Nucleus accumbens (tissue), 56 donors: Measurements from ENCODE around the gene GAP43.

ENCODE experiments used
- DNase-seq, 56 donors: peaks; one replicate each; lab custom pipeline; 2025; lab: John Stamatoyannopoulos, UW

GAP43 gene

DNA sequence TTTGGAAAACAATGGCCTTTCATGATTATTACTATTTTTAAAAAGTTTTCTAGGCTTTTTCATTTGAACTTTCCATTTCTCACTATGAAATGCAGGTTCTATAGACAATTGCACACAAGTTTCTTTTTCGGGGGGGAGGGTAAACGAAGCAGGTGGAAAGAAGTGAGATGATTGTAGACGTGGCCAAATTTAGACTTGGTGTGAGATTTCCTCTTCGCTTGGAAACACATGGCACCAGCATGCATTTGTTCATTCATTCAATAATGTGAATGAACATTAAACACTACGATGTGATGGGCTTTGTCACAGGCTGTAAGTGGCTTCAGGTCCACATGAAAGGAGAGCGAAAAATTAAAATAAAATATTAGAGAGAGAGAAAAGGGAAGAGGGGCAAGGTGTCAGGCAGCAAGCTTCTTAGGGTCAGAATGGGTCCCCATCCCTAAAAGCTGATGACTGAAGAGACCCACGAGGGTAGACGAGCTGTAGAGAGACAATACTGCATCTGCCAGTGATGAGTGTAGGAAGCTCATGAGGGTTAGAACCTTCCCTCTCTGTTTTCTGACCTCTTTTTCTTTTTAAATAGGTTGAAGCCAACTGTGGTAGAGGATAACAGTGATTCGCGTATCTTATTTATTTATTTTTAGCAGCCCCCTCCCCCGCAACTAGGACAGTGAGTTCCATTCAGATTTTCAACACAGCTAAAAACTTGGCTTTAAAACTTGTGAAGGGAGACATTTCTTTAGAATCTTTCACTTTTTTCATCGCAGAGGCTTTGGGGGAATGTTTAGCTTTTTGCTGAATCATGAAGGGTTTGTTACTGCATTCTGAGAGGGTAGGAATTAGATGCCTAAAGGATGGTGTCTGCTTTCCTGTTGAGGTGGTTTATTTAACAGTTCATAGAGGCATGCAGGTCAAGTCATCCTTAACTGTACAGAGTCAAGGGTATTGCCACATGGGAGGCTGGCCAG is 36.2 kb downstream of the GAP43 start:
- no peak for DNase-seq

DNA sequence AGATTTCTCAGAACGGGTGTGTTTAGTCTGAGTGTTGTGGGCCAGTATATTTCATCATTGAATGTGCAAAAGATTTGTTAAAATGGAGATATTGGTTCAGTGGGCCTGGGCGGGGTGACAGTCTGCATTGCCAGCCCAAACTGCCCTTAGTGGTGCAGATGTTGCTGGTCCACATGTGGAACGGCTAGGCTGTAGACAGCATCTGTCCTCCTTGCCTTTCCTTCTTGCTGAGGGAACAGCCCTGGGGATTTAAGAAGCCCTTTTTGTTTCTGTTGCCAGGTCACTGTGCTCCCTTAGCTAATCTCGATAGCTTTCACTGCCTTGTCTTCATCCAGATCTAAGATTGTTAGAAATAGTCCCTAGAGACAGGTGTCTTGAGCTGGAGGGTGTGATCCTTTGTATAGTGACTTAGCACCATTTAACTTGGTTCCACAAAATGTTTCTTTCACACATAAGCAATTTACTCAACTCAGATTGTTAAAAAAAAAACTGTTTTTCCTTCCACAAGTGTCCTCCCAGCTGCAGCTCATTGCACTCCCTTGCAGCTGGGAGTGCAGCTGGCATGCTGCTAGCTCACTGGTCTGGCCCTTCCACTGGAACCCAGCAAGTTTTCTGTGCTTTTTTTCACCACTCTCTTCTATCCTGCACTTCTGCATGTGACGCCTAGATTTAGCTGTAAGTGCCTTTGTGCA is 37.5 kb downstream of the GAP43 start:
- DNase-seq: peak in 4 of 56 donors; percentile 1 to 26 (median 4)

GRCh38 chr3:115662356-115662755 is 39.0 kb downstream of the GAP43 start:
- DNase-seq: no peak

GRCh38 chr3:115663414-115663813 is 40.1 kb downstream of the GAP43 start:
- peak in 4 of 56 donors; percentile 11 to 18 (median 12) for DNase-seq

DNA sequence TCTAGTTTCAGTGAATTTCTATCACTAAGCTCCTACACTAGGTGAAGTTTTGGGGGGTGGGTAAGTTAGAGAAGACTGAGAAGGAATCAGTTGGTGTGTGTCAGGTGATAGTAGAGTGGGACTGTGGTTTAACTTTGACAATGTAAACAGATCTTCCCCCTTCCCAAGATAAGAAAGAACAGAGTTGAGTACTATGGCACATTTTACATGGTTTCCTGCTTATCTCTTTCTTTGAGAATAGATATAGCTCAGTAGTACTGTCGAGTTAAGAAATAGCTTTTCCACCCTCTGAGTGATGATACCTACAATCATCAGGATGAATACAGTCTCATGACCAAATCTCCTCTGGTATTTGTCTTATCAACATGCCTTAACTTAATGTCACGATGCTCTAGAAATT is 42.8 kb downstream of the GAP43 start:
- no peak for DNase-seq

- no peak for DNase-seq
Measured at GRCh38 chr3:115666920-115667737, 43.8 kb downstream of the GAP43 start.

DNA sequence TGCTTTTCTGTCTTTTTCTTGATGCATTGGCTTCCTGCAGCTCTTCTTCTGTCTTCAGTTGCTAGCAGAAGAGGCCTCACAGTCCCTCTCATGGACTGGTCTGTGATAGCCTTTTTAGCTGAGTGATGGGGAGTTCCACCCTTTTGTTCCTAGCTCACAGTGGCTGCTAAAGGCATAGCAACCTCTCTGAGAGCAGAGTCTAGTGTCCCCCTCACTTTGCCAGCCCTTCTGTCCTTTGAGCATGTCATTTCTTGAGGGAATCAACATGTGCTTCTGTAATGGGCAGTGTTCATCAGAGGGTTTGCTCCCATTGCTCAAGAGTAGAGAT is 44.4 kb downstream of the GAP43 start:
- no peak for DNase-seq

- DNase-seq: no peak
Measured at GRCh38 chr3:115670911-115671310, 47.6 kb downstream of the GAP43 start.

DNA sequence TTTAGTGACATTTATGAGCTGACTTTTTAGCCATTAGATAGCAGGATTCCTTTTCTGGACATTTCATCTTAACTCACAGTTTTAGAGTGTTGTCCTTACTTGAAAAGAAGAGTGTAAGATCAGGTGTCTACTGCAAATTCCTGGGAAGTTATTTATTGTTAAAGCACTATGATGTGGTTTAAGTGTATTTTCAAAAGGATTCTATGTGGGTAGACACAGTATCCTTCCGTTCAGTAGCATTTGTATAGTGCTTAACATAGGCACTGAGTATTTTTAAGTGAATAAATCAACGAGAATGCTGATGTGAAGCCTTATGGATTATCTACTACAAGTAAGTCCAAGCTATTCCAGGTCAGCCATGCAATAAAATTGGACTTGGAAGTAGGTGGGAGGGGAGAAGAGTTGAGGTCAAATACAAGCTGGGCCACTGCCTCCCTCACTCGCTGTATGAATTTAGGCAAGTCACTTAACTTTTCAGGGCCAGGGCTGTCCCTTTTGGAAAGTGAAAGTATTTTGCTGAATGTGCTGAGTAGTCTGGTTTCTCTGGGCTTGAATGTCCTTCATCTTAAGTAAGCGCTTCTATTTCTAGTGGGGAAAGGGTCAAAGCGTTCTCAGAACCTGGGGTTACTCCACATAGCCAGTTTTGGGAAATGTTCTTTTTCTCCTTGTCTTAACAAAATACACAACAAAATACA is 48.6 kb downstream of the GAP43 start:
- DNase-seq: no peak

GRCh38 chr3:115673881-115674280 is 50.6 kb downstream of the GAP43 start:
- DNase-seq: no peak

GRCh38 chr3:115676336-115676735 is 53.0 kb downstream of the GAP43 start:
- DNase-seq: peak in 30 of 56 donors; percentile 2 to 67 (median 28)

DNA sequence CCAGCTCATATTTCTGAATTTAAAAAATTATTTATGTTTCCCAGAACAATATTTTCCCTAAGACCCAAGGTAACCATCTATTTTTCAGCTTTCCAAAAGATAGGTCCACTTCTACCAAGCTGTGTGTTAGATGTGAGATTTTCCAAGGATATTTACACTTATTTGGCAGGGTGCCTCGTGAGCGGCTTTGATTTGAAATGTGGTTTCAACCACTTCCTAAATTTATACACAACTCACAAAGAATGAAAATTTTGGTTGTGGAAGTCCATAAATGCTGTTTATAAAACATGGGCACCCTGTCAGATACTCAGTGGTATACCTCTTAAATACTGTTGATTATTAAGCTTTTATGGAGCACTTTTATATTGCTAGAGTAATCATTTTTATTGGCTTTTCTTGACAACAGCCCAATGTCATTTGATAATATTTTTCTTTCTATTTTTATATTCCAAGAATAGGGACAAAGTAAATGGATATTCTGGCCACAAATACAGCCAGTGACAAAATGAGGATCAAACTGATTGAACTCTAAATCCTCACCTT is 57.6 kb downstream of the GAP43 start:
- no peak for DNase-seq

GRCh38 chr3:115681736-115682135 is 58.4 kb downstream of the GAP43 start:
- no peak for DNase-seq

DNA sequence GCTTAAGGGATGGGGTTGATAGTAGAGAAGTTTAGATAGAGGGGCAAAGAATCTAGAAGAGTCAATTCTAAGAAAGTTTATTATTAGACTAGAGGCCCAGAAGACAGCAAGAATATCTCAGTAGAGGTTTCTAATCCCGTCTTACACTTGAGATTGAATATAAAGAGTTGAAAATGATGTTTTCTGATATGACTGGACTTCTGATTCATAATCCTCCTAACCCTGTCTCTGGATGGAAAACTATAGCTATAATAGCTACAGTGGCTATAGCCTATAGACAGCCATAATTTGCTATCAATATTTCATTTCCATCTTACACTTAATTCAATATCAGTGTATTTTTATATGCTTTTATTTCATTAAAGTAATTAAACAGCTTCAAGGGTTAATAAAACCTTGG is 60.0 kb downstream of the GAP43 start:
- DNase-seq: no peak

- DNase-seq: no peak
Measured at GRCh38 chr3:115683773-115684172, 60.5 kb downstream of the GAP43 start.

GRCh38 chr3:115685097-115685496 is 61.8 kb downstream of the GAP43 start:
- DNase-seq: no peak

DNA sequence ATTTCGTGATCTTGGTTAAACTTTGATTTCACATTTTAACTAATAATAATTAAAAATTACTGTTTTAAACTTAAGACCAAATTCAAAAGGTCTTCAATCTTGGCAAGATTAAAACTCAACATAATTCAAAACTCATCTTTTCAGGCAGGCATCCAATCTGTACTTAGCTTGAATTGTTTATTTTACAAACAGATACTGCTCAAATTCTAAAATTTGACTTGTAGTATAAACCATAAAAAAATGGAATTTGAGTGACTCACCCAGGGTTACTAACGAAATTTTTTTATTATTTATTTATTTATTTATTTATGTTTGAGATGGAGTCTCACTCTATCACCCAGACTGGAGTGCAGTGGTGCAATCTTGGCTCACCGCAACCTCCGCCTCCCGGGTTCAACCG is 64.4 kb downstream of the GAP43 start:
- no peak for DNase-seq

DNA sequence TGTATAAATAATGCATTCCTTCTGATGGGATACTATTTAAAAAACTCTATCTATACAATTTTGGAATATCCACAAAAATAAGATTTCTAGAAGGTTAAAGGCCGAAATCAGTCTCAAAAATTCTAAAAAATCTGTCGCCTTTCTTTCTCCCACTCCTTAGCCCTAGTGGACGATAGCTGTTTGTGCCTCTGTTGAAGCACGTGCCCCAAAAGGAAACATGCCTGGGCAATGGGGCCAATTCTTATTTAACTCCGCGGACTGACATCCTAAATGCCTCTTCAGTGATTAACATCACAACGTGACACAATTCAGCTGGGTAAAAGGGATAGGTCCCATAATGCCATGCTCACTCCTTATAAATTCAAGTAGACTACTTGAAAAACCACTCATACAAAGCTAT is 65.1 kb downstream of the GAP43 start:
- no peak for DNase-seq

DNA sequence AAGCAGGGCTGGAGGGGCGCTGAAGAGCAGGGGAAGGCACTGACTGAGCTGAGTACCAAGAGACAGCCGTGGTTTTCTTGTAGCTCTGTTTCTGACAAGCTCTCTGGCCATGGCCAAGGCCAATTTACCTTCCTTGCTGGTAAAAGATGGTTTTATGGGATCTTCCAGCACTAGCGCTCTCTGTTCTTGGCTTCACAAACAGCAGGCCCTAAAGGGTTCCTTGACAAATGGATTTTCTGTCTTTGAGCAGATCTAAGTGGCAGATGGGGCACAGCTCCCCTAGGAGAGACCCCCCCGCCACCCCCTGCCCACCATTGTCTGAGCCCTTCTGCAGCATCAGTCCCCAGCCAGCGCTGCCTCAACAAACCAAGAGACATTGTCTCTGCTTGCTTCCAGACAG is 66.6 kb downstream of the GAP43 start:
- DNase-seq: no peak

GRCh38 chr3:115691964-115692363 is 68.7 kb downstream of the GAP43 start:
- DNase-seq: no peak
